Omental fat pad (tissue), 4 donors: Measurements from ENCODE around the gene METTL13. TPM values are rescaled to one million over a fixed set of nuclear protein-coding genes. Genes with fewer than 3 reads are reported as not detected.

ENCODE experiments used
- ATAC-seq: fragments of 150-250 bp; one replicate; pipeline ENCODE4 v1.9.1; 2016; ENCODE audit warnings: mild to moderate bottlenecking, moderate library complexity; ENCODE audit not compliant: low FRiP score
- DNase-seq: peaks from one replicate; pipeline ENCODE4 v3.0.0-alpha.2; 2019; ENCODE audit warnings: low spot score
- total RNA-seq, 4 donors: library from RNA; depleted of rRNA; stranded (reverse); fragments of >200 nt; gene quantifications; one replicate each; pipeline ENCODE4 v1.1.0, GENCODE V29; 2016
- TF ChIP-seq, protein P1 (sequence below), 3 donors: fragments of 450-650 bp; IDR thresholded peaks; one replicate each; pipeline ENCODE4 v1.5.1; 2016 to 2017; ENCODE audit warnings: antibody characterized with exemption in 3 of 3, mild to moderate bottlenecking in 3 of 3, moderate library complexity in 2 of 3

METTL13 gene
- total RNA-seq, 4 donors from 2014 or later, result 21.3 to 29.2 (median 23.5) TPM

DNA sequence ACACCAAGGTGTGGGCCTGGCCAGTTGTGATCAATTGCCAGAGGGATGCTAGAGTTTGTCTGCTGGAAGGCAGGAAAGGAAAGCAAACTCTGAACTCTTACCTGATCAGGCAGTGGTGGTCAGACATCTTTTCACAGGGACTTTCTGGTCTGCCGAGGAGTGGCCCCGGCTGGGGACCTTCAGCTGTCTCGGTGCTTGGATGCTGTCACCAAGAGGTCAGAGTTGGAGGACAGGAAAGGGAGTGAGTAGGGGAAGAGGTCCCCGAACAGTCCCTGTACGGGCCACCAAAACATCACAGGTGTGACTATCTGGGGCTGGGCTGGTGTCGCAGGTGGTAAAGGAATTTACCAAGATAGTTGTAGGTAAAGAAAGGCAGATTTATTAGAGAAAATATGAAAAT is 17.7 kb upstream of the METTL13 start:
- TF ChIP-seq, protein P1, sequence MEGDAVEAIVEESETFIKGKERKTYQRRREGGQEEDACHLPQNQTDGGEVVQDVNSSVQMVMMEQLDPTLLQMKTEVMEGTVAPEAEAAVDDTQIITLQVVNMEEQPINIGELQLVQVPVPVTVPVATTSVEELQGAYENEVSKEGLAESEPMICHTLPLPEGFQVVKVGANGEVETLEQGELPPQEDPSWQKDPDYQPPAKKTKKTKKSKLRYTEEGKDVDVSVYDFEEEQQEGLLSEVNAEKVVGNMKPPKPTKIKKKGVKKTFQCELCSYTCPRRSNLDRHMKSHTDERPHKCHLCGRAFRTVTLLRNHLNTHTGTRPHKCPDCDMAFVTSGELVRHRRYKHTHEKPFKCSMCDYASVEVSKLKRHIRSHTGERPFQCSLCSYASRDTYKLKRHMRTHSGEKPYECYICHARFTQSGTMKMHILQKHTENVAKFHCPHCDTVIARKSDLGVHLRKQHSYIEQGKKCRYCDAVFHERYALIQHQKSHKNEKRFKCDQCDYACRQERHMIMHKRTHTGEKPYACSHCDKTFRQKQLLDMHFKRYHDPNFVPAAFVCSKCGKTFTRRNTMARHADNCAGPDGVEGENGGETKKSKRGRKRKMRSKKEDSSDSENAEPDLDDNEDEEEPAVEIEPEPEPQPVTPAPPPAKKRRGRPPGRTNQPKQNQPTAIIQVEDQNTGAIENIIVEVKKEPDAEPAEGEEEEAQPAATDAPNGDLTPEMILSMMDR (IDR thresholded peaks at IDR 0.05), result no peak
- no peak for DNase-seq
- no peak for ATAC-seq

GRCh38 chr1:171769171-171769570 is 12.3 kb upstream of the METTL13 start:
- TF ChIP-seq, protein P1 (IDR thresholded peaks at IDR 0.05), result no peak
- no peak for DNase-seq
- no peak for ATAC-seq

- TF ChIP-seq, protein P1 (IDR thresholded peaks at IDR 0.05), result no peak
- DNase-seq (no peak), ATAC-seq (no peak)
These were observed 11.7 kb upstream of the METTL13 start for GRCh38 chr1:171769754-171770153.

- no peak for ATAC-seq
- TF ChIP-seq, protein P1 (IDR thresholded peaks at IDR 0.05), result no peak
- DNase-seq, result no peak
These were observed 9.1 kb upstream of the METTL13 start for GRCh38 chr1:171772312-171772711.

GRCh38 chr1:171780583-171781175 is 781 bp upstream of the METTL13 start:
- ATAC-seq, result no peak
- TF ChIP-seq, protein P1 (IDR thresholded peaks at IDR 0.05), result no peak
- no peak for DNase-seq

- no peak for DNase-seq
- TF ChIP-seq, protein P1 (IDR thresholded peaks at IDR 0.05), result no peak
- no peak for ATAC-seq
These were observed 2.5 kb downstream of the METTL13 start for GRCh38 chr1:171783816-171784530.

DNA sequence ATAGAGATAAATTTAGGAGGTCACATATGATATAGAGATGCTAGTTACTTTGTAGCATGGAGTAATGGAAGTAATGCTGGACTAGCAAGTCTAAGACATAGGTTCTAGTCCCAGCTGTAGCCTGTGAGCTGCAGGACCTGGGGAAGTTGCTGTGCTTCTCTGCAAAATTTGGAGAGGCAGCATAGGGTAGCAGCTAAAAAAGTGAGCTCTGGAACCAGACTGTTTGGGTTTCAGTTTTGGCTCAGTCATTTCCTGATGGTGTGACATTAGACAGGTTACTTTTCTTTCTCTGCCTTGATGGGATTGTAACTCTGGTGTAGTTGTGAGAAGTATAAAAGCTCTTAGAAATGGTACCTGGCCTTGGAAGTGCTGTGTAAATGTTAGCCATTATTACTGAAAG is 3.3 kb downstream of the METTL13 start:
- DNase-seq (no peak), ATAC-seq (no peak)
- TF ChIP-seq, protein P1 (IDR thresholded peaks at IDR 0.05), result no peak
